ENCODE results near the gene AHCYL1.

Gene AHCYL1

DNA sequence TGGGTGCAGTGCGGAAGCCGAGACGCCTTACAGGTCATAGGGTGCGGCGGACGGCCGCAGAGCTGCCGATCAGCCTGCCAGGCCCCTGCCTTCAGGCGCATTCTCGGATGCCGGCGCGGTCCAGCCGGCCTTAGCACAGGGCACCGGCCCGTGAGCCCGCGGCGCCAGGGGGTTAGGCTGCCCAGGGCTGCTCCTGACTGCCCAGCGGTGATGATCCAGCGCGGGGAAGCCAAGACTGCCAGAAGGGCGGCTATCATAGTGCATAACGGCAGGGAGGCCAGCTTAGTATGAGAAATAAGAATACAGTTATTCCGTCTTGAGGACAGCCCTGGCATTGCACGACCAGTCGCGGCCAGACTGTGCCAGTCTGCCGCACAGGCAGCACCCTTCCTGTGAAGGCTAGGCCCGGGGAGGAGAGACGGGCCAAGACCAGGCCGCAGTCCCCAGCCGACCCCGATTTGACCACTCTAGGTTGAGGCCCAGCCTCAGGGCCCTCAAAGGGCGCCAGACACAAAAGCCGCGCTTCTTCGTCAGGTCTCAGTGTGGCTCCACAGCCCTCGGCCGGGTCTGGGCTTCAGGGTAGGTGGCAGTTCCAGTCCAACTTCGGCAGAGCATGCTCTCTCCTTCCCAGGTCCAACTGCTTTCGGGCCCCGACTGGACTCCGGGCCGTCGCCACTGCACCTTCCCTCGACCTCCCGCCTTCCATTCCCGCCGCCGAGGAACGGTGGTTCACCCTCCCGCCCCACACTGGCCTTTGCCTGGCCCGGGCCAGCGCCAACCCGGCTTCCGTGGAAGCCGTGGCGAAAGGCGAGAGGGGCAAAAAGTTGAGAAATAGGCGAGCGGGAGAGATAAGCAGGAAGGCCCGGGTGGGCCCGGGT is 85.1 kb downstream of the AHCYL1 start:
- no peak for DNase-seq
- in situ Hi-C loops (cut with HindIII; ENCODE audit: low pct_ligation_motif_present, low sequenced_read_pairs) = no loop called here
- H3K27me3 ChIP-seq (replicated peaks) = peaks cover 60% of the 10 kb centered on the region

DNA sequence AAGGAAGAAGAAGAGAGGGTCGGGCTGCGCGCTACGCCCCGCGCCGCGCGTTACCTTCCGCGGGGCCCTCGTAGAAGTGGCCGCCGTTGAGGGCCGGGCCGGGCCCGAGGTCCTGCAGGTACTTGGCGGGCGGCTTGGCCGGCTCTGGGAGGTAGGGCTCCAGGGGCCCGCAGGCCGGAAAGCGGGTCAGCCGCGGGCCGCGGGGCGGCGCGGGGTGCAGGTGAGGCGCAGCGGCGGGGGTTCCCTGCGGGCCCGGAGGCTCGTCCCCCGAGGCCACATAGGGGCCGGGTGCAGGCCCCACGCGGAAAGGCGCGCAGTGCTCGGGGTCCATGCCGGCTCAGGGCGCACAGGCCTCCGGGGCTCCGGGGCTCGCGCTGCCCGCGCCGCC is 85.7 kb downstream of the AHCYL1 start:
- TF ChIP-seq, protein P1, sequence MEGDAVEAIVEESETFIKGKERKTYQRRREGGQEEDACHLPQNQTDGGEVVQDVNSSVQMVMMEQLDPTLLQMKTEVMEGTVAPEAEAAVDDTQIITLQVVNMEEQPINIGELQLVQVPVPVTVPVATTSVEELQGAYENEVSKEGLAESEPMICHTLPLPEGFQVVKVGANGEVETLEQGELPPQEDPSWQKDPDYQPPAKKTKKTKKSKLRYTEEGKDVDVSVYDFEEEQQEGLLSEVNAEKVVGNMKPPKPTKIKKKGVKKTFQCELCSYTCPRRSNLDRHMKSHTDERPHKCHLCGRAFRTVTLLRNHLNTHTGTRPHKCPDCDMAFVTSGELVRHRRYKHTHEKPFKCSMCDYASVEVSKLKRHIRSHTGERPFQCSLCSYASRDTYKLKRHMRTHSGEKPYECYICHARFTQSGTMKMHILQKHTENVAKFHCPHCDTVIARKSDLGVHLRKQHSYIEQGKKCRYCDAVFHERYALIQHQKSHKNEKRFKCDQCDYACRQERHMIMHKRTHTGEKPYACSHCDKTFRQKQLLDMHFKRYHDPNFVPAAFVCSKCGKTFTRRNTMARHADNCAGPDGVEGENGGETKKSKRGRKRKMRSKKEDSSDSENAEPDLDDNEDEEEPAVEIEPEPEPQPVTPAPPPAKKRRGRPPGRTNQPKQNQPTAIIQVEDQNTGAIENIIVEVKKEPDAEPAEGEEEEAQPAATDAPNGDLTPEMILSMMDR (IDR thresholded peaks at IDR 0.05; ENCODE audit: low read depth, low read length, missing control alignments) = no peak
- no peak overlapping the region for H3K4me3 ChIP-seq (ENCODE audit: low read depth, low read length)
- in situ Hi-C loops (cut with HindIII; ENCODE audit: low pct_ligation_motif_present, low sequenced_read_pairs) = no loop called here
- peaks cover 60% of the 10 kb centered on the region for H3K27me3 ChIP-seq (replicated peaks)
- DNase-seq = no peak
- no peak overlapping the region for H3K27ac ChIP-seq
- H3K36me3 ChIP-seq (replicated peaks) = no peaks in the 10 kb centered on the region

More for the DNA sequence above, 85.1 kb downstream of the AHCYL1 start:
- Histone ChIP-seq H3K36me3 (replicated peaks) (no peaks in the 10 kb centered on the region), H3K27ac (no peak overlapping the region), H3K4me3 (ENCODE audit: low read depth, low read length) (no peak overlapping the region)
- TF ChIP-seq, protein P1 (IDR thresholded peaks at IDR 0.05; ENCODE audit: low read depth, low read length, missing control alignments) = no peak

DNA sequence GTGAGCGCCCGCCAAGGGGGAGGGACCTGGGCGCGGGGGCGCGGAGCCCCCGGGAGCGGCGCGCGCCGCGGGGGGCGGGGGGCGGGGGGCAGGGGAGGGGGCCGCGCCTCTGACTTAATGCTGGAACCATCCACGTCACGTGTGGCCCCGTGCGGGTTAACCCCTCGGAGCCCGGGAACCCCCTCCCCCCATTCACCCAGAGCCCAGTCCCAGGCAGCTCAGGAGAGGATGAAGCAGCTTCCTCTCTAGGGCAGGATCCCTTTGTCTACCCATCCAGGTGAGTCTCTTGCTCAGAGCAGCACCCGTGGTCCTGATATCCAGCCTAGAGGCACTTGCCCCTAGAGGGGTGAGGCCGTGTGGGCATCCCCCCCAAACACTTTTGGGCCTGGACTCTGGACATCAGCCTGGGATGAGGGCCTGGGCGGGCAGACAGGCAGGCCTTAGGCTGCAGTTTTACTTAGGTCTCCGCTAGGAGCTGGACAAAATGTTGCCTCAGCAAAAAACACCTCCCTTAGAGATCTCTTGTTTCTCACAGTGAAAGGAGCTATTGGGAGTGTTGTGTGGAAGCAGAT is 86.2 kb downstream of the AHCYL1 start, which contains the start of gene ALX3:
TSS of gene ALX3 (minus strand) at position 2 of the 572 bp plus-strand sequence. CDS start 60 bp downstream, outside the sequence.
- Histone ChIP-seq H3K4me3 (ENCODE audit: low read depth, low read length) (no peak within 1 kb of the TSS), H3K27ac (no peak within 1 kb of the TSS), H3K27me3 (replicated peaks) (peaks cover 61% of the 10 kb centered on the region), H3K36me3 (replicated peaks) (no peaks in the 10 kb centered on the region)
- no peak for DNase-seq
- in situ Hi-C loops (cut with HindIII; ENCODE audit: low pct_ligation_motif_present, low sequenced_read_pairs) = no loop called here
- TF ChIP-seq, protein P1 (IDR thresholded peaks at IDR 0.05; ENCODE audit: low read depth, low read length, missing control alignments) = no peak

Data from brain microvascular endothelial cell (primary cell).